Measurements from ENCODE around the gene KIFAP3. TPM values are rescaled to one million over a fixed set of nuclear protein-coding genes. Genes with fewer than 3 reads are reported as not detected.

KIFAP3 gene
- total RNA-seq, 1 experiment from 2014 or later = 3.8 TPM

GRCh38 chr1:169931795-169932231 lies 142.7 kb downstream of the KIFAP3 start:
- Histone ChIP-seq H4K5ac (ENCODE audit: insufficient read length, low read depth, low read length) (no peak overlapping the region), H4K8ac (replicated peaks; ENCODE audit: insufficient read length, low read depth, low read length) (no peak overlapping the region), H2BK20ac (ENCODE audit: low read depth, low read length, poor library complexity, severe bottlenecking) (no peak overlapping the region), H3K14ac (ENCODE audit: insufficient read depth, low read length) (no peak overlapping the region), H3K18ac (ENCODE audit: insufficient read length, low read depth, low read length) (no peak overlapping the region), H3T11ph (ENCODE audit: low read length) (no peak overlapping the region), H2AK5ac (ENCODE audit: insufficient read length, low read length) (no peak overlapping the region), H4K20me1 (ENCODE audit: control insufficient read depth, insufficient read depth, insufficient read length) (no peaks in the 10 kb centered on the region), H3K79me1 (ENCODE audit: insufficient read depth, low read depth, low read length, poor library complexity, severe bottlenecking) (no peaks in the 10 kb centered on the region), H3K56ac (ENCODE audit: insufficient read length, low read depth, low read length) (no peak overlapping the region), H3K27me3 (ENCODE audit: insufficient read depth, low read length) (no peaks in the 10 kb centered on the region), H3K79me2 (ENCODE audit: insufficient read depth, low read length) (no peaks in the 10 kb centered on the region), H3K9ac (ENCODE audit: extremely low read depth, insufficient read length, low read length) (no peak overlapping the region), H3K9me3 (ENCODE audit: control insufficient read depth, low read depth, low read length) (no peaks in the 10 kb centered on the region), H3K27ac (ENCODE audit: insufficient read length, low read depth, low read length) (no peak overlapping the region), H3K23ac (ENCODE audit: insufficient read length, low read depth, low read length) (no peak overlapping the region), H2BK12ac (ENCODE audit: insufficient read length, low read depth, low read length) (no peak overlapping the region), H2AFZ (ENCODE audit: low read length) (no peak overlapping the region), H3K4ac (ENCODE audit: low read depth, low read length) (no peak overlapping the region), H3K4me2 (ENCODE audit: insufficient read depth, insufficient read length, low read length) (no peak overlapping the region), H2BK5ac (ENCODE audit: insufficient read length, low read length) (no peak overlapping the region), H3K23me2 (ENCODE audit: insufficient read length, low read depth, low read length, poor library complexity, severe bottlenecking) (no peaks in the 10 kb centered on the region), H2BK120ac (ENCODE audit: low read depth, low read length, poor library complexity, severe bottlenecking) (no peak overlapping the region), H2BK15ac (ENCODE audit: low read depth, low read length) (no peak overlapping the region), H3K4me1 (ENCODE audit: insufficient read depth, low read length) (no peaks in the 10 kb centered on the region), H4K91ac (ENCODE audit: insufficient read length, low read depth, low read length) (no peak overlapping the region)
- Mint-ChIP-seq H3K4me3 (no peak overlapping the region), H3K27me3 (ENCODE audit: low read depth) (no peaks in the 10 kb centered on the region), H3K36me3 (ENCODE audit: insufficient read depth in 1 of 3, low read depth in 3 of 3) (no peaks in the 10 kb centered on the region), H3K27ac (no peak overlapping the region), H3K4me1 (no peaks in the 10 kb centered on the region), H3K9me3 (no peaks in the 10 kb centered on the region)
- no peak for TF ChIP-seq CTCF (conservative IDR thresholded peaks at IDR 0.05)
- no peak for DNase-seq
- no CpG with 5 or more reads among the region's 1 CpG for WGBS (ENCODE audit: extremely low coverage, insufficient read length, low lambda C conversion rate)

Data from H9 (cell line).